ENCODE measurements around the gene ARL3. TPM values are rescaled to one million over a fixed set of nuclear protein-coding genes. Genes with fewer than 3 reads are reported as not detected.

ARL3 gene
- total RNA-seq, 1 donor from 2014 or later, result 20.3 TPM

DNA sequence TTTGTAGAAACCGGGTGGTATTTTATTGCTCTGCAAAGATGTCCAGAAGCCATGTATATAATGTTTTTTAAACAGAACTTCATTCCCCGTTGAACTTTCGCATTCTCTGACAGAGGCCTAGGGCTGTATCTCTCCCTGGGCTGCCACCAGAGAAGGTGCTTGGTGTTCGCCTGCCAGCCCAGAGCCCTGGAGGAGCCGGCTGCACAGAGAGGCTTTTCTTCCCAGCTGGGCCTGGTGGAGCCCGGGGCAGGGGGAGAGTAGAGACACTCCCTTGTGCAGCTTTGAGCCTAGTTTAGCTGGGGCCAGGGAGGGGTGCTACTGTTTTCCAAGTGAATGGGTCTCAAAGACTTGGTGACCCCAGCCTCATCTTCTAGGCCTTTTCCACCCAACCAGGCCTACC is 83.5 kb downstream of the ARL3 start:
- Mint-ChIP-seq H3K36me3 (ENCODE audit: unreplicated experiment) (no peaks in the 10 kb centered on the region), H3K4me1 (ENCODE audit: low read depth, unreplicated experiment) (peaks cover 28% of the 10 kb centered on the region), H3K9me3 (ENCODE audit: unreplicated experiment) (peaks cover 10% of the 10 kb centered on the region), H3K27me3 (ENCODE audit: unreplicated experiment) (peaks cover 7% of the 10 kb centered on the region), H3K4me3 (ENCODE audit: unreplicated experiment) (peak overlapping the region; percentile 34), H3K27ac (ENCODE audit: unreplicated experiment) (no peak overlapping the region)
- TF ChIP-seq CTCF (IDR thresholded peaks at IDR 0.05; ENCODE audit: partially characterized antibody, unreplicated experiment), result no peak
- no peak for DNase-seq

- H3K4me1 Mint-ChIP-seq (ENCODE audit: low read depth, unreplicated experiment), result peaks cover 30% of the 10 kb centered on the region
- DNase-seq, result peak; percentile 66
Measured at GRCh38 chr10:102629661-102630614, 84.3 kb downstream of the ARL3 start.

GRCh38 chr10:102628451-102628911 is 85.7 kb downstream of the ARL3 start:
- Mint-ChIP-seq H3K9me3 (ENCODE audit: unreplicated experiment) (peaks cover 12% of the 10 kb centered on the region), H3K4me1 (ENCODE audit: low read depth, unreplicated experiment) (peaks cover 39% of the 10 kb centered on the region), H3K27ac (ENCODE audit: unreplicated experiment) (no peak overlapping the region), H3K4me3 (ENCODE audit: unreplicated experiment) (no peak overlapping the region), H3K27me3 (ENCODE audit: unreplicated experiment) (peaks cover 8% of the 10 kb centered on the region), H3K36me3 (ENCODE audit: unreplicated experiment) (peaks cover 5% of the 10 kb centered on the region)
- no peak for TF ChIP-seq CTCF (IDR thresholded peaks at IDR 0.05; ENCODE audit: partially characterized antibody, unreplicated experiment)
- DNase-seq, result no peak

More at GRCh38 chr10:102629661-102630614, 84.3 kb downstream of the ARL3 start:
- Mint-ChIP-seq H3K27ac (ENCODE audit: unreplicated experiment) (no peak overlapping the region), H3K36me3 (ENCODE audit: unreplicated experiment) (peaks cover 2% of the 10 kb centered on the region), H3K9me3 (ENCODE audit: unreplicated experiment) (peaks cover 11% of the 10 kb centered on the region), H3K4me3 (ENCODE audit: unreplicated experiment) (peak overlapping the region; percentile 34), H3K27me3 (ENCODE audit: unreplicated experiment) (peaks cover 4% of the 10 kb centered on the region)
- TF ChIP-seq CTCF (IDR thresholded peaks at IDR 0.05; ENCODE audit: partially characterized antibody, unreplicated experiment), result no peak

DNA sequence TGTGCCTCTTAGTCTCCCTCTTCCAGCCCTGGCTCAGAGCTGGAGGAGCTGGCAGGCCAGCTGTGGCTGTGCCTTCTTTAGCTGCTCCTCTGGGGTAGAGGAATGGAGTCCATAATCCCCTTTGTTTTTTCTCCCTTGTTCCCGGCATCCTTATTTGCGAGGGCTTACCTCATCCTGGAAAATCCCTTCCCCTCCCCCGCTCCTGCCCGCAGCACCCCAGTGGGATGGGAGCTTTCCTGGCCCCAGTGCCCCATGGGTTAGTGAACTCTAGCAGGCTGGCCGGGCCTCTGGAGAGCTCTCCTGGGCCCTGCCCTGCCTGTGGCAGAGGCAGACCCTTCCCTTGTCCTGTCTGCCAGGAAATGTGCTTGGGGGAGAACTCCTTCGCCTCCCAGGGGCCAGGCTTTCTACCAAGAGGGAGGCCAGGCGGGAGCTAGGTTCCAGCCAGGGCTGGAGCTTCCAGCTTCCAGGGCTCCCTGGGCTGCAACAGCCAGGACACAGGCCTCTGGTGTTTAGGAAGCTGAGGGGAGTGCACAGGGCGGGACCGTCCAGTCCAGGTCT is 86.4 kb downstream of the ARL3 start:
- peak; percentile 62 for DNase-seq
- H3K4me1 Mint-ChIP-seq (ENCODE audit: low read depth, unreplicated experiment), result peaks cover 39% of the 10 kb centered on the region
- no peak for TF ChIP-seq CTCF (IDR thresholded peaks at IDR 0.05; ENCODE audit: partially characterized antibody, unreplicated experiment)

More for the DNA sequence above, 86.4 kb downstream of the ARL3 start:
- H3K4me3 Mint-ChIP-seq (ENCODE audit: unreplicated experiment), result peak overlapping the region; percentile 67
- H3K27me3 Mint-ChIP-seq (ENCODE audit: unreplicated experiment), result peaks cover 8% of the 10 kb centered on the region
- peaks cover 16% of the 10 kb centered on the region for H3K9me3 Mint-ChIP-seq (ENCODE audit: unreplicated experiment)
- H3K36me3 Mint-ChIP-seq (ENCODE audit: unreplicated experiment), result peaks cover 9% of the 10 kb centered on the region
- peak overlapping the region; percentile 82 for H3K27ac Mint-ChIP-seq (ENCODE audit: unreplicated experiment)
